Gastroesophageal sphincter (tissue), 4 donors: ENCODE data around the gene WNT3A. TPM values are rescaled to one million over a fixed set of nuclear protein-coding genes. Genes with fewer than 3 reads are reported as not detected.

ENCODE experiments used
- ATAC-seq: fragments of 150-250 bp; one replicate; pipeline ENCODE4 v1.9.1; 2016; ENCODE audit warnings: mild to moderate bottlenecking, moderate library complexity
- H3K27ac ChIP-seq, 4 donors: fragments of 200-600 bp; sonication (generic) in 3 of 4; 1 replicate in 3 of 4; 2 replicates in 1 of 4; pipeline ENCODE4 v1.5.1; 2016 to 2019
- H3K27me3 ChIP-seq: fragments of 200-600 bp; sonication (generic); one replicate; pipeline ENCODE4 v1.5.1; 2019
- H3K36me3 ChIP-seq, 2 donors: fragments of 200-600 bp; sonication (generic); one replicate each; pipeline ENCODE4 v1.5.1; 2019; ENCODE audit warnings: control low read depth in 1 of 2
- H3K4me1 ChIP-seq, 3 donors: fragments of 200-600 bp; sonication (generic); 1 replicate in 2 of 3; 2 replicates in 1 of 3; pipeline ENCODE4 v1.5.1; 2016 to 2019; ENCODE audit warnings: control low read depth in 2 of 3
- H3K4me3 ChIP-seq, 2 donors: fragments of 200-600 bp; sonication (generic); one replicate each; pipeline ENCODE4 v1.5.1; 2019; ENCODE audit warnings: mild to moderate bottlenecking in 1 of 2, moderate library complexity in 1 of 2
- H3K9me3 ChIP-seq, 3 donors: fragments of 200-600 bp; sonication (generic); one replicate each; pipeline ENCODE4 v1.5.1; 2017 to 2019; ENCODE audit warnings: control low read depth in 2 of 3
- EP300 ChIP-seq: sonication (generic); formaldehyde crosslinking; IDR thresholded peaks from one replicate; pipeline ENCODE4 v1.6.1; 2017; ENCODE audit warnings: antibody characterized with exemption, mild to moderate bottlenecking
- POLR2A ChIP-seq, 2 donors: fragments of 450-650 bp; IDR thresholded peaks; one replicate each; pipeline ENCODE4 v1.6.1; 2017; ENCODE audit warnings: antibody characterized with exemption in 2 of 2, mild to moderate bottlenecking in 2 of 2, moderate library complexity in 1 of 2
- POLR2AphosphoS5 ChIP-seq: sonication (generic); formaldehyde crosslinking; IDR thresholded peaks from one replicate; pipeline ENCODE4 v1.6.1; 2017; ENCODE audit warnings: antibody characterized with exemption
- WGBS, 2 donors: methylation state at CpG; one replicate each; pipeline ENCODE4 v1.1.5; 2018; ENCODE audit warnings: low coverage in 1 of 2; 5-methylcytosine and 5-hydroxymethylcytosine counted together
- total RNA-seq, 4 donors: library from RNA; depleted of rRNA; stranded (reverse); fragments of >200 nt; gene quantifications; one replicate each; pipeline ENCODE4 v1.1.0, GENCODE V29; 2016
- TF ChIP-seq, protein P1 (sequence below), 4 experiments: fragments of 200-600 bp in 2 of 4; fragments of 450-650 bp in 2 of 4; sonication (generic) in 1 of 4; IDR thresholded peaks; one replicate each; pipeline ENCODE4 v1.5.1; 2017 to 2019; ENCODE audit warnings: antibody characterized with exemption in 4 of 4, mild to moderate bottlenecking in 2 of 4, moderate library complexity in 2 of 4

WNT3A gene
- total RNA-seq, 4 donors from 2014 or later: not detected

DNA sequence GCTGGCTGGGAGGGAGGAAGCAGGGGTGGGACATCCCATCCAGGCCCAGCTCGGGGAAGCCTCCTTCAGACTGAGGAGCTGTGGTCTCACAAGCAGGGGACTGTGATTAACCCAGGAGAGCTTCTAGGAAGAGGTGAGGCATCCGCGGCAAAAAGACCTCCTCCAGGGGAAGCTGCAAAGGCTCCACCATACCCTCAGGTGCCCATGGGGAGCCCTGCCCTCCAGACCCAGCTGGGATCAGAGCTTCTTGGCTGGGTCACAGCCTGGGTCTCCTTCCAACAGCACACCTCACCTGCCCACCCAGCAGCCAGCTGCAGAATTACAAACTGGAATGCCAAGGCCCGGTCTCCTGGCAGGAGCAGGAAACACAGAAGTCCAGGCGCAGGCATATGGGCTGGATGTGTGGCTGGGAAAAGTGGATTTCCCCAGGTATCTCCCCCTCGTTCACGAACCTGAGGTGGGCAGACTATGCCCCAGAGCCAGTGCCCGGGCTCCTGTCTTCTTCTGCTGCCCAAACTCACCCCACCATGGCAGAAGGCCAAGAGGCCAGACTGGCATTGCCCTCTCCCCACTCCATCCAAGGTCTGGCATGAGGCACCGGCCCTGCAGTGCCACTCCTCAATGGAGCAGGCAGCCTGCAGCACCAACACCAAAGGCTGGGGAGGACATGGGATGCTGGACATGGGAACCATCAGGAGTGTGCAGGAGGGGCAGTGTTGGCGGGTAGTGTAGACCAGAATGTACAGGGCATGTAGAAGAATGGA is 60.3 kb downstream of the WNT3A start:
- H3K4me3 ChIP-seq: no peak overlapping the region
- no peak overlapping the region for H3K27ac ChIP-seq
- H3K27me3 ChIP-seq: peaks cover 97% of the 10 kb centered on the region
- no peaks in the 10 kb centered on the region for H3K4me1 ChIP-seq
- no peak for ATAC-seq
- TF ChIP-seq POLR2A (IDR thresholded peaks at IDR 0.05) (no peak), POLR2AphosphoS5 (no peak), EP300 (no peak)
- TF ChIP-seq, protein P1, sequence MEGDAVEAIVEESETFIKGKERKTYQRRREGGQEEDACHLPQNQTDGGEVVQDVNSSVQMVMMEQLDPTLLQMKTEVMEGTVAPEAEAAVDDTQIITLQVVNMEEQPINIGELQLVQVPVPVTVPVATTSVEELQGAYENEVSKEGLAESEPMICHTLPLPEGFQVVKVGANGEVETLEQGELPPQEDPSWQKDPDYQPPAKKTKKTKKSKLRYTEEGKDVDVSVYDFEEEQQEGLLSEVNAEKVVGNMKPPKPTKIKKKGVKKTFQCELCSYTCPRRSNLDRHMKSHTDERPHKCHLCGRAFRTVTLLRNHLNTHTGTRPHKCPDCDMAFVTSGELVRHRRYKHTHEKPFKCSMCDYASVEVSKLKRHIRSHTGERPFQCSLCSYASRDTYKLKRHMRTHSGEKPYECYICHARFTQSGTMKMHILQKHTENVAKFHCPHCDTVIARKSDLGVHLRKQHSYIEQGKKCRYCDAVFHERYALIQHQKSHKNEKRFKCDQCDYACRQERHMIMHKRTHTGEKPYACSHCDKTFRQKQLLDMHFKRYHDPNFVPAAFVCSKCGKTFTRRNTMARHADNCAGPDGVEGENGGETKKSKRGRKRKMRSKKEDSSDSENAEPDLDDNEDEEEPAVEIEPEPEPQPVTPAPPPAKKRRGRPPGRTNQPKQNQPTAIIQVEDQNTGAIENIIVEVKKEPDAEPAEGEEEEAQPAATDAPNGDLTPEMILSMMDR (IDR thresholded peaks at IDR 0.05): no peak
- H3K9me3 ChIP-seq: no peaks in the 10 kb centered on the region
- WGBS, 2 donors: 67% methylated on average over 1 of the region's 10 CpGs; no CpG with 5 or more reads in 1 of the 2 donors
- H3K36me3 ChIP-seq: no peaks in the 10 kb centered on the region

DNA sequence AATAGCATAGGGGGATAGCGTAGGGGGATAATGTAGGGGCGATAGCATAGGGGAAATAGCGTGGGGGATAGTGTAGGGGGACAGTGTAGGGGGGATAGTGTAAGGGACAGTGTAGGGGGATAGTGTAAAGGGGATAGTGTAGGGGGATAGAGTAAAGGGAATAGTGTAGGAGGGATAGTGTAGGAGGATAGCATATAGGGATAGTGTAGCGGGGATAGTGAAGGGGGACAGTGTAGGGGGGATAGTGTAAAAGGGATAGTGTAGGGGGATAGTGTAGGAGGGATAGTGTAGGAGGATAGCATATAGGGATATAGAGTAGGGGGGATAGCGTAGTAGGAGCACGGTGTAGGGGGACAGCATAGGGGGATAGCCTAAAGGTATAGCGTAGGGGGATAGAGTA is 61.6 kb downstream of the WNT3A start:
- 62 to 64% methylated on average over 5 to 7 of the region's 7 CpGs for WGBS, 2 donors
- Histone ChIP-seq H3K27ac (no peak overlapping the region), H3K27me3 (peaks cover 94% of the 10 kb centered on the region), H3K4me1 (no peaks in the 10 kb centered on the region), H3K4me3 (no peak overlapping the region), H3K36me3 (no peaks in the 10 kb centered on the region), H3K9me3 (no peaks in the 10 kb centered on the region)
- TF ChIP-seq, protein P1 (IDR thresholded peaks at IDR 0.05): no peak
- TF ChIP-seq EP300 (no peak), POLR2AphosphoS5 (no peak), POLR2A (IDR thresholded peaks at IDR 0.05) (no peak)
- ATAC-seq: no peak

DNA sequence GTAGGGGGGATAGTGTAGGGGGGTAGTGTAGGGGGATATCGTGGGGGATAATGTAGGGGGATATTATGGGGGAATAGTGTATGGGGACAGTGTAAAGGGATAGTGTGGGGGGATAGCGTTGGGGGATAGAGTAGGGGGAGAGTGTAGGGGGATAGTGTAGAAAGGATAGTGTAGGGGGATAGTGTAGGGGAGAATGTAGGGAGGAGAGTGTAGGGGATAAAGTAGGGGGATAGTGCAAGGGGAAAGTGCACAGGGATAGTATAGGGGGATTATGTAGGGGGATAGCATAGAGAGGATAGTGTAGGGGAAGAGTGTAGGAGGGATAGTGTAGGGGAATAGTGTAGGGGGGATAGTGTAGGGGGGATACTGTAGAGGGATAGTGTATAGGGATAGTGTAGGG is 63.4 kb downstream of the WNT3A start:
- no peak for ATAC-seq
- Histone ChIP-seq H3K27ac (no peak overlapping the region), H3K9me3 (no peaks in the 10 kb centered on the region), H3K36me3 (no peaks in the 10 kb centered on the region), H3K27me3 (peaks cover 76% of the 10 kb centered on the region), H3K4me1 (no peaks in the 10 kb centered on the region), H3K4me3 (no peak overlapping the region)
- WGBS, 2 donors: 27 to 29% methylated on average over 1 to 2 of the region's 2 CpGs
- TF ChIP-seq, protein P1 (IDR thresholded peaks at IDR 0.05): no peak
- TF ChIP-seq EP300 (no peak), POLR2AphosphoS5 (no peak), POLR2A (IDR thresholded peaks at IDR 0.05) (no peak)

DNA sequence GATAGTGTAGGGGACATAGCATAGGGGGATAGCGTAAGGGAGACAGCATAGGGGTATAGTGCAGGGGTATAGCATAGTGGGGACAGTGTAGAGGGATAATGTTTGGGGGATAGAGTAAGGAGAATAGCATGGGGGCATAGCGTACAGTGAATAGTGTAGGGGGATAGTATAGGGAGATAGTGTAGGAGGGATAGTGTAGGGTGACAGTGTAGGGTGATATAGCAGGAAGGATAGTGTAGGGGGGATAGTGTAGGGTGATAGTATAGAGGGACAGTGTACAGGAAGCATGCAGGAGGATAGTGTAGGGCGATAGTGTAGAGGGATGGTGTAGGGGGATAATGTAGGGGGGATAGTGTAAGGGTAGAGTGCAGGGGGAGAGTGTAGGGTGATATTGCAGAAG is 64.1 kb downstream of the WNT3A start:
- Histone ChIP-seq H3K4me1 (no peaks in the 10 kb centered on the region), H3K4me3 (no peak overlapping the region), H3K27ac (no peak overlapping the region), H3K27me3 (peaks cover 69% of the 10 kb centered on the region), H3K36me3 (no peaks in the 10 kb centered on the region), H3K9me3 (no peaks in the 10 kb centered on the region)
- 57 to 72% methylated on average over 3 of the region's 3 CpGs for WGBS, 2 donors
- ATAC-seq: no peak
- TF ChIP-seq POLR2A (IDR thresholded peaks at IDR 0.05) (no peak), EP300 (no peak), POLR2AphosphoS5 (no peak)
- TF ChIP-seq, protein P1 (IDR thresholded peaks at IDR 0.05): no peak
